Panc1 (cell line): Measurements from ENCODE around the gene PER3. TPM values are rescaled to one million over a fixed set of nuclear protein-coding genes. Genes with fewer than 3 reads are reported as not detected.

Source experiments
- ATAC-seq: fragments of 200-7000 bp; cut with Tn5 transposase; 2 replicates; pipeline ENCODE4 v1.9.1; 2020; ENCODE audit warnings: mild to moderate bottlenecking, moderate library complexity
- BruUV-seq: library from RNA; stranded (reverse); fragments of 400-500 nt; replicated peaks from 2 replicates; lab custom pipeline; 2021; lab: Mats Ljungman, UMichigan
- CTCF ChIA-PET: fragments of 300-600 bp; sonication (Branson Sonifier 250); formaldehyde crosslinking; loops from one replicate; lab custom pipeline; 2022; ENCODE audit warnings: antibody characterized with exemption; lab: Charles Lee
- POLR2A ChIA-PET: fragments of 300-600 bp; sonication (Branson Sonifier 250); formaldehyde crosslinking; loops from one replicate; lab custom pipeline; 2022; ENCODE audit warnings: antibody characterized with exemption; lab: Charles Lee
- DNase-seq: peaks from one replicate; pipeline ENCODE4 v3.0.0-alpha.2; 2010; ENCODE audit warnings: low read depth, low spot score
- H3K27ac ChIP-seq: 2 replicates; pipeline ENCODE4 v1.5.1; 2011; ENCODE audit warnings: mild to moderate bottlenecking, low read length, inconsistent platforms
- H3K27me3 ChIP-seq: fragments of 200-500 bp; sonication (Bioruptor generic); 2 replicates; pipeline ENCODE4 v1.6.0; 2014; ENCODE audit warnings: low read length, inconsistent platforms; ENCODE audit not compliant: control insufficient read depth, insufficient read depth
- H3K36me3 ChIP-seq: fragments of 200-500 bp; sonication (Bioruptor generic); 2 replicates; pipeline ENCODE4 v1.5.1; 2014; ENCODE audit warnings: inconsistent platforms, mild to moderate bottlenecking, low read length, moderate library complexity; ENCODE audit not compliant: control insufficient read depth, insufficient read depth
- H3K4me1 ChIP-seq: 2 replicates; pipeline ENCODE4 v1.5.1; 2011; ENCODE audit warnings: inconsistent platforms, mild to moderate bottlenecking, low read length, moderate library complexity; ENCODE audit not compliant: control insufficient read depth, insufficient read depth
- H3K4me3 ChIP-seq, 2 experiments: 2 replicates each; pipeline ENCODE4 v1.5.1; 2011 to 2012; ENCODE audit warnings: low read depth in 2 of 2, low read length in 2 of 2, mild to moderate bottlenecking in 2 of 2, inconsistent platforms in 1 of 2, moderate library complexity in 1 of 2
- H3K9me3 ChIP-seq: fragments of 200-500 bp; sonication (Bioruptor generic); 2 replicates; pipeline ENCODE4 v1.5.1; 2014; ENCODE audit warnings: low read depth, mild to moderate bottlenecking, inconsistent platforms, low read length, moderate library complexity; ENCODE audit not compliant: control insufficient read depth, insufficient read depth
- CTCF ChIP-seq: fragments of 450-650 bp; IDR thresholded peaks from 2 replicates; pipeline ENCODE4 v1.5.1; 2017; ENCODE audit warnings: mild to moderate bottlenecking
- POLR2AphosphoS5 ChIP-seq: IDR thresholded peaks from 2 replicates; pipeline ENCODE4 v1.6.1; 2012; ENCODE audit warnings: mild to moderate bottlenecking, low read depth, low read length, moderate library complexity
- REST ChIP-seq, 2 experiments: IDR thresholded peaks; 2 replicates each; pipeline ENCODE4 v1.6.1; 2011 to 2012; ENCODE audit warnings: low read depth in 2 of 2, control low read depth in 1 of 2, low read length in 1 of 2, mild to moderate bottlenecking in 1 of 2, moderate library complexity in 1 of 2; ENCODE audit not compliant: insufficient read depth in 1 of 2
- SIN3A ChIP-seq: IDR thresholded peaks from 2 replicates; pipeline ENCODE4 v1.6.1; 2012; ENCODE audit warnings: low read depth, mild to moderate bottlenecking, low read length, moderate library complexity, borderline replicate concordance; ENCODE audit not compliant: insufficient read depth
- TCF7L2 ChIP-seq: IDR thresholded peaks from 2 replicates; pipeline ENCODE4 v1.6.1; 2011; ENCODE audit warnings: mild to moderate bottlenecking, low read depth, low read length, inconsistent platforms
- in situ Hi-C: cut with HindIII; loops from 2 replicates; pipeline ENCODE4 v1.10.0; 2016; ENCODE audit warnings: low sequenced_read_pairs, low pct_unique_long_range_greater_than_20kb
- intact Hi-C: fragments of 100-400 bp; cut with micrococcal nuclease; formaldehyde crosslinking; loops from one replicate; pipeline ENCODE4 v1.10.0; 2022; ENCODE audit not compliant: unreplicated experiment
- total RNA-seq: library from RNA; stranded (reverse); gene quantifications from one replicate; pipeline ENCODE4 v1.2.1, GENCODE V29; 2021; ENCODE audit not compliant: unreplicated experiment

PER3 gene
- total RNA-seq, 1 experiment from 2014 or later = 17.0 TPM

GRCh38 chr1:7768583-7768982 is 15.5 kb upstream of the PER3 start:
- Histone ChIP-seq H3K36me3 (peaks cover 1% of the 10 kb centered on the region; the same call in 1 of the 2 replicates), H3K4me1 (peaks cover 14% of the 10 kb centered on the region; the same call in 1 of the 2 replicates), H3K9me3 (no peaks in the 10 kb centered on the region), H3K4me3 (no peak overlapping the region), H3K27me3 (no peaks in the 10 kb centered on the region), H3K27ac (no peak overlapping the region)
- DNase-seq (no peak), ATAC-seq (no peak)
- in situ Hi-C loops (no loop called here), intact Hi-C loops (no loop called here)
- TF ChIP-seq SIN3A (no peak), POLR2AphosphoS5 (no peak), REST (IDR thresholded peaks at IDR 0.05; ENCODE audit: insufficient read depth in 1 of 2, low read depth in 2 of 2, low read length in 1 of 2) (no peak), CTCF (no peak), TCF7L2 (no peak)
- CTCF ChIA-PET = no interaction called here
- no TSS peak for BruUV-seq
- POLR2A ChIA-PET = no interaction called here

GRCh38 chr1:7769673-7770412 is 14.2 kb upstream of the PER3 start:
- intact Hi-C loops = no loop called here
- Histone ChIP-seq H3K27me3 (no peaks in the 10 kb centered on the region), H3K4me1 (peaks cover 14% of the 10 kb centered on the region; the same call in 1 of the 2 replicates), H3K4me3 (no peak overlapping the region), H3K9me3 (no peaks in the 10 kb centered on the region), H3K27ac (no peak overlapping the region), H3K36me3 (peaks cover 10% of the 10 kb centered on the region)
- ChIA-PET CTCF (no interaction called here), POLR2A (no interaction called here)
- in situ Hi-C loops = no loop called here
- no TSS peak for BruUV-seq
- DNase-seq (no peak), ATAC-seq (no peak)
- no peak for TF ChIP-seq TCF7L2
- TF ChIP-seq SIN3A = no peak
- TF ChIP-seq REST (IDR thresholded peaks at IDR 0.05; ENCODE audit: insufficient read depth in 1 of 2, low read depth in 2 of 2, low read length in 1 of 2) = no peak
